MM.1S (cell line): ENCODE measurements around the gene ITPR1.

Source experiments
- DNase-seq: peaks from one replicate; pipeline ENCODE4 v3.0.0-alpha.2; 2015
- H2AFZ ChIP-seq: fragments of 300-600 bp; sonication (generic); 2 replicates; pipeline ENCODE4 v1.6.0; 2016; ENCODE audit warnings: antibody characterized with exemption, low read length
- H3F3A ChIP-seq: fragments of 300-600 bp; sonication (generic); 2 replicates; pipeline ENCODE4 v1.6.1; 2016; ENCODE audit warnings: mild to moderate bottlenecking, antibody characterized with exemption, low read length, moderate library complexity, mixed read lengths; ENCODE audit not compliant: insufficient read depth
- H3K27ac ChIP-seq: fragments of 300-600 bp; sonication (generic); 2 replicates; pipeline ENCODE4 v1.5.1; 2016; ENCODE audit warnings: mild to moderate bottlenecking, low read length
- H3K27me3 ChIP-seq: fragments of 300-600 bp; sonication (generic); replicated peaks from 2 replicates; pipeline ENCODE4 v1.6.0; 2016; ENCODE audit warnings: low read length; ENCODE audit not compliant: insufficient read depth
- H3K36me3 ChIP-seq: fragments of 300-600 bp; sonication (generic); replicated peaks from 2 replicates; pipeline ENCODE4 v1.6.1; 2016; ENCODE audit warnings: mild to moderate bottlenecking, low read length, mixed read lengths; ENCODE audit not compliant: insufficient read depth
- H3K4me1 ChIP-seq: fragments of 300-600 bp; sonication (generic); 2 replicates; pipeline ENCODE4 v1.6.1; 2016; ENCODE audit warnings: low read length, mixed read lengths
- H3K4me2 ChIP-seq: fragments of 300-600 bp; sonication (generic); 2 replicates; pipeline ENCODE4 v1.6.0; 2016; ENCODE audit warnings: low read depth, low read length
- H3K4me3 ChIP-seq: fragments of 300-600 bp; sonication (generic); 2 replicates; pipeline ENCODE4 v1.5.1; 2016; ENCODE audit warnings: low read length, mixed read lengths
- H3K79me2 ChIP-seq: fragments of 300-600 bp; sonication (generic); 2 replicates; pipeline ENCODE4 v1.6.1; 2016; ENCODE audit warnings: mixed run types, low read length, mixed read lengths
- H3K9ac ChIP-seq: fragments of 300-600 bp; sonication (generic); 2 replicates; pipeline ENCODE4 v1.6.1; 2016; ENCODE audit warnings: low read length, mixed read lengths
- H3K9me2 ChIP-seq: fragments of 300-600 bp; sonication (generic); replicated peaks from 2 replicates; pipeline ENCODE4 v1.6.1; 2016; ENCODE audit warnings: mild to moderate bottlenecking, low read length, mixed read lengths; ENCODE audit not compliant: insufficient read depth
- H3K9me3 ChIP-seq: fragments of 300-600 bp; sonication (generic); replicated peaks from 2 replicates; pipeline ENCODE4 v1.6.1; 2016; ENCODE audit warnings: mild to moderate bottlenecking, low read length, mixed read lengths; ENCODE audit not compliant: insufficient read depth
- H4K20me1 ChIP-seq: fragments of 300-600 bp; sonication (generic); 2 replicates; pipeline ENCODE4 v1.6.1; 2016; ENCODE audit warnings: mild to moderate bottlenecking, low read length, moderate library complexity, mixed read lengths; ENCODE audit not compliant: insufficient read depth
- EZH2 ChIP-seq: fragments of 300-600 bp; sonication (generic); optimal IDR thresholded peaks from 2 replicates; pipeline ENCODE3; 2017; ENCODE audit warnings: low read depth, mild to moderate bottlenecking, antibody characterized with exemption, low read length, mixed read lengths
- EZH2phosphoT487 ChIP-seq: fragments of 300-600 bp; sonication (generic); IDR thresholded peaks from 2 replicates; pipeline ENCODE4 v1.6.1; 2018; ENCODE audit warnings: antibody characterized with exemption, low read length
- TF ChIP-seq, protein P1 (sequence below): fragments of 300-600 bp; sonication (generic); IDR thresholded peaks from 2 replicates; pipeline ENCODE4 v1.5.1; 2016; ENCODE audit warnings: antibody characterized with exemption, low read length, mixed read lengths

ITPR1 gene

GRCh38 chr3:4809922-4810321 is 316.8 kb downstream of the ITPR1 start:
- Histone ChIP-seq H3K4me1 (no peaks in the 10 kb centered on the region), H3F3A (no peaks in the 10 kb centered on the region)

GRCh38 chr3:4812591-4812990 is 319.4 kb downstream of the ITPR1 start:
- Histone ChIP-seq H3K27me3 (no peaks in the 10 kb centered on the region), H3K4me1 (no peaks in the 10 kb centered on the region), H3K4me2 (no peak overlapping the region), H3K27ac (no peak overlapping the region), H3K9me3 (no peaks in the 10 kb centered on the region), H3K79me2 (no peaks in the 10 kb centered on the region), H3K9me2 (no peaks in the 10 kb centered on the region), H2AFZ (no peak overlapping the region), H4K20me1 (no peaks in the 10 kb centered on the region), H3K9ac (no peak overlapping the region), H3F3A (no peaks in the 10 kb centered on the region), H3K36me3 (no peaks in the 10 kb centered on the region), H3K4me3 (no peak overlapping the region)
- TF ChIP-seq, protein P1, sequence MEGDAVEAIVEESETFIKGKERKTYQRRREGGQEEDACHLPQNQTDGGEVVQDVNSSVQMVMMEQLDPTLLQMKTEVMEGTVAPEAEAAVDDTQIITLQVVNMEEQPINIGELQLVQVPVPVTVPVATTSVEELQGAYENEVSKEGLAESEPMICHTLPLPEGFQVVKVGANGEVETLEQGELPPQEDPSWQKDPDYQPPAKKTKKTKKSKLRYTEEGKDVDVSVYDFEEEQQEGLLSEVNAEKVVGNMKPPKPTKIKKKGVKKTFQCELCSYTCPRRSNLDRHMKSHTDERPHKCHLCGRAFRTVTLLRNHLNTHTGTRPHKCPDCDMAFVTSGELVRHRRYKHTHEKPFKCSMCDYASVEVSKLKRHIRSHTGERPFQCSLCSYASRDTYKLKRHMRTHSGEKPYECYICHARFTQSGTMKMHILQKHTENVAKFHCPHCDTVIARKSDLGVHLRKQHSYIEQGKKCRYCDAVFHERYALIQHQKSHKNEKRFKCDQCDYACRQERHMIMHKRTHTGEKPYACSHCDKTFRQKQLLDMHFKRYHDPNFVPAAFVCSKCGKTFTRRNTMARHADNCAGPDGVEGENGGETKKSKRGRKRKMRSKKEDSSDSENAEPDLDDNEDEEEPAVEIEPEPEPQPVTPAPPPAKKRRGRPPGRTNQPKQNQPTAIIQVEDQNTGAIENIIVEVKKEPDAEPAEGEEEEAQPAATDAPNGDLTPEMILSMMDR: no peak
- TF ChIP-seq EZH2phosphoT487 (no peak), EZH2 (no peak)
- DNase-seq: no peak

More at GRCh38 chr3:4809922-4810321, 316.8 kb downstream of the ITPR1 start:
- no peak overlapping the region for H3K4me2 ChIP-seq
- TF ChIP-seq EZH2phosphoT487 (no peak), EZH2 (no peak)
- TF ChIP-seq, protein P1: no peak
- no peaks in the 10 kb centered on the region for H4K20me1 ChIP-seq
- no peaks in the 10 kb centered on the region for H3K9me2 ChIP-seq
- DNase-seq: no peak
- no peak overlapping the region for H2AFZ ChIP-seq
- H3K27ac ChIP-seq: no peak overlapping the region
- H3K9me3 ChIP-seq: no peaks in the 10 kb centered on the region
- H3K79me2 ChIP-seq: no peaks in the 10 kb centered on the region
- H3K4me3 ChIP-seq: no peak overlapping the region
- no peaks in the 10 kb centered on the region for H3K36me3 ChIP-seq
- no peak overlapping the region for H3K9ac ChIP-seq
- no peaks in the 10 kb centered on the region for H3K27me3 ChIP-seq

GRCh38 chr3:4813909-4814304 is 320.8 kb downstream of the ITPR1 start:
- H4K20me1 ChIP-seq: no peaks in the 10 kb centered on the region
- H3K4me1 ChIP-seq: no peaks in the 10 kb centered on the region
- no peaks in the 10 kb centered on the region for H3K9me2 ChIP-seq
- no peak overlapping the region for H3K4me3 ChIP-seq
- TF ChIP-seq EZH2phosphoT487: no peak
- TF ChIP-seq, protein P1: no peak
- TF ChIP-seq EZH2: no peak
- no peaks in the 10 kb centered on the region for H3K9me3 ChIP-seq
- no peaks in the 10 kb centered on the region for H3K27me3 ChIP-seq
- H3K4me2 ChIP-seq: no peak overlapping the region
- H3K79me2 ChIP-seq: no peaks in the 10 kb centered on the region
- no peak overlapping the region for H3K27ac ChIP-seq
- no peaks in the 10 kb centered on the region for H3F3A ChIP-seq
- no peak overlapping the region for H2AFZ ChIP-seq
- no peak for DNase-seq
- H3K36me3 ChIP-seq: no peaks in the 10 kb centered on the region
- H3K9ac ChIP-seq: no peak overlapping the region
